ENCODE measurements around the gene MAGI2.

MAGI2 gene

DNA sequence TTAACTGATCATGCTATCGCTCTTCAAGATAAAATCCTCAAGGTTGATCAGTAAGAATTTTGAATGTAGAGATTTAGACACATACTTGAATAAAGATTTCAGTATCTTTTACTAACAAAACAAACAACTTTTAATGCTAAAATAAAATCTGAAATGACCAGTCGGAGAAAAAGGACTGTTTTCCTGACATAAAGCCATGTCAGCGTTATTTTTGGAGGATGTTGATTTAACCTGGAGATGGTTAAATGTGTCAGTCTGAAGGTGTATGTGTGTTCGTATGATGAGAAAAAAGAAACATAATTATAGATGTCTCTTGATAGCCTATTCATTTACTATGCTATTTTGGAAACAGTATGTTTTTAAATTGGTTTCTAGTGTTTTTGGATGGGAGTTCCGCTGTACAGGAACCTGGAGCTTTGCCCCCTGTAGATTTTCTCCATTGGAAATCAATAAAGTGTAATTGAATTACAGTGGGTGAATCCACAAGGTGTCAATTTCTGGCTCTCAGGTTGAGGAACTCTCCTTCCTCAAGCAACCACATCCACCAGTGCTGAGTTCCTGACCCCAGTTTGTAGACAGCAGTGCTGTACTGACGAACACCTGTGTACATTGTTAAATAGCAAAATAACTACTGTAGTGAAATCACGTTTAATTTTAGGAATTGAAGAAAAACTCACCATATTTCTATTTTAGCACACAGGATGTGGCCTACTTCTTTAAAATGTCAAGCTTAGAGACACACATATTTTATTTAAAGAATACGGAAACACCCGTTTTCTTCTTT lies 670.1 kb downstream of the MAGI2 start:
- no peak overlapping the region for H3K9ac ChIP-seq (ENCODE audit: low read length in 2 of 2)
- no peaks in the 10 kb centered on the region for H3K9me3 ChIP-seq (ENCODE audit: control insufficient read depth in 2 of 2, low read length in 2 of 2)
- H3K36me3 ChIP-seq (ENCODE audit: control insufficient read depth in 2 of 2, insufficient read depth in 2 of 2, low read length in 2 of 2) = no peaks in the 10 kb centered on the region
- no peaks in the 10 kb centered on the region for H3K4me1 ChIP-seq (ENCODE audit: control insufficient read depth, insufficient read depth, low read length)
- no peak overlapping the region for H3K4me3 ChIP-seq (ENCODE audit: low read length in 2 of 2)
- no peak overlapping the region for H3K27ac ChIP-seq (ENCODE audit: low read length)
- no peaks in the 10 kb centered on the region for H3K27me3 ChIP-seq (ENCODE audit: control insufficient read depth in 1 of 2, insufficient read depth in 2 of 2, low read length in 2 of 2)

DNA sequence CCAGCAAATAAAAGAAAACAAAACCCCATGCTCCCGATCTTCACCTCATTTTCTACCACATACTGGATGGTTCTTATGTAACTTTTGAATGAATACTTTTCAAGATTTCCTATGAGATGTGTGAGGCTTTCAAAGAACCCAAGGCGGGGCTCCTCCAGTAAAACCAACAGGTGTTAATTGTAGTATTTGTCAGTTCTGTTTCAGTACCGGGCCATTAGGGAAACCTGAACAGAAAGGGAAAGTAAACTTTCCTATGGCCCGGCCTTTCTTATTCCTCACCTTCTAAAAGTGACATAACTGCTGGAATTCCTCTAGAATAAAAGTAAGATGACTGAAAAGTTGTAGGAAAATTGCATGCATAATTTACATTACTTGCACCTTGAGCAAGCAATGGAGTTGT lies 672.9 kb downstream of the MAGI2 start:
- no peaks in the 10 kb centered on the region for H3K27me3 ChIP-seq (ENCODE audit: control insufficient read depth in 1 of 2, insufficient read depth in 2 of 2, low read length in 2 of 2)
- no peak overlapping the region for H3K4me3 ChIP-seq (ENCODE audit: low read length in 2 of 2)
- no peaks in the 10 kb centered on the region for H3K4me1 ChIP-seq (ENCODE audit: control insufficient read depth, insufficient read depth, low read length)
- no peak overlapping the region for H3K9ac ChIP-seq (ENCODE audit: low read length in 2 of 2)
- no peaks in the 10 kb centered on the region for H3K9me3 ChIP-seq (ENCODE audit: control insufficient read depth in 2 of 2, low read length in 2 of 2)
- H3K27ac ChIP-seq (ENCODE audit: low read length) = no peak overlapping the region
- no peaks in the 10 kb centered on the region for H3K36me3 ChIP-seq (ENCODE audit: control insufficient read depth in 2 of 2, insufficient read depth in 2 of 2, low read length in 2 of 2)

GRCh38 chr7:78779788-78780187 lies 673.7 kb downstream of the MAGI2 start:
- no peaks in the 10 kb centered on the region for H3K36me3 ChIP-seq (ENCODE audit: control insufficient read depth in 2 of 2, insufficient read depth in 2 of 2, low read length in 2 of 2)
- no peaks in the 10 kb centered on the region for H3K4me1 ChIP-seq (ENCODE audit: control insufficient read depth, insufficient read depth, low read length)
- H3K9ac ChIP-seq (ENCODE audit: low read length in 2 of 2) = no peak overlapping the region
- no peak overlapping the region for H3K27ac ChIP-seq (ENCODE audit: low read length)
- H3K9me3 ChIP-seq (ENCODE audit: control insufficient read depth in 2 of 2, low read length in 2 of 2) = no peaks in the 10 kb centered on the region
- no peak overlapping the region for H3K4me3 ChIP-seq (ENCODE audit: low read length in 2 of 2)
- H3K27me3 ChIP-seq (ENCODE audit: control insufficient read depth in 1 of 2, insufficient read depth in 2 of 2, low read length in 2 of 2) = no peaks in the 10 kb centered on the region

- Histone ChIP-seq H3K4me1 (ENCODE audit: control insufficient read depth, insufficient read depth, low read length) (no peaks in the 10 kb centered on the region), H3K4me3 (ENCODE audit: low read length in 2 of 2) (no peak overlapping the region), H3K9me3 (ENCODE audit: control insufficient read depth in 2 of 2, low read length in 2 of 2) (no peaks in the 10 kb centered on the region), H3K27me3 (ENCODE audit: control insufficient read depth in 1 of 2, insufficient read depth in 2 of 2, low read length in 2 of 2) (no peaks in the 10 kb centered on the region), H3K9ac (ENCODE audit: low read length in 2 of 2) (no peak overlapping the region), H3K27ac (ENCODE audit: low read length) (no peak overlapping the region), H3K36me3 (ENCODE audit: control insufficient read depth in 2 of 2, insufficient read depth in 2 of 2, low read length in 2 of 2) (no peaks in the 10 kb centered on the region)
These were observed 675.6 kb downstream of the MAGI2 start for GRCh38 chr7:78777829-78778228.

GRCh38 chr7:78770422-78771410 lies 682.8 kb downstream of the MAGI2 start:
- Histone ChIP-seq H3K27me3 (ENCODE audit: control insufficient read depth in 1 of 2, insufficient read depth in 2 of 2, low read length in 2 of 2) (peaks cover 0 to 2% of the 10 kb centered on the region in 2 donors), H3K4me3 (ENCODE audit: low read length in 2 of 2) (peak overlapping the region; percentile 76 to 82), H3K9ac (ENCODE audit: low read length in 2 of 2) (peak overlapping the region; percentile 37 to 58), H3K27ac (ENCODE audit: low read length) (no peak overlapping the region), H3K9me3 (ENCODE audit: control insufficient read depth in 2 of 2, low read length in 2 of 2) (no peaks in the 10 kb centered on the region), H3K4me1 (ENCODE audit: control insufficient read depth, insufficient read depth, low read length) (peaks cover 4% of the 10 kb centered on the region), H3K36me3 (ENCODE audit: control insufficient read depth in 2 of 2, insufficient read depth in 2 of 2, low read length in 2 of 2) (no peaks in the 10 kb centered on the region)

DNA sequence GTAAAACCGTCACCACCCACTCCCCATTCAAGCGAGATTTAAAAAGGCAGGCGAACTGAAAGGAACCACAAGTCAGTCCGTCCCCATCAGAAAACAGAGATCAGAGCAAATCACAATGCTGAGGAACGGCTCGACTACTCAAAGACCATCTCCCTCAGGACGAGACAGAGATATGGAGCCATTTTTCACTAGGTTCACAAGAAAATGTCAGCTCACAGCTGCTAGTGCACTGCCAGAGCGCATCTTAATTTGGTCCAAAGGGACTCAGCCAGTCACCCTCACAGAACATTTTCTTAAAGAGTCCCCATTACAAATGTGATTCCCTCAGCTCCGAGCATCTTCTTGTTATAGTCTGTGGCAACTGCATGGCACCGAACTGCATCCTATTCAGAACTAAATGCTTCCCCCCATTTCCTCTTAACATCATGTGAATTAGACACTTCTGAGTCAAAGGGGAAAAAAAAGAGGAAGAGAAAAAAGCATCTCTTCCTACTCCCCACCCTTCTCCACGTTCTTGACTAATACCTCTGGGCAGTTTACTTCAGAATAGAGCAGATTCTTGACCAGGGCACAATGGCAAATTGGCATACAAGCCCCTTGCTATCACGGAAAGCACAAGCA lies 683.9 kb downstream of the MAGI2 start:
- Histone ChIP-seq H3K36me3 (ENCODE audit: control insufficient read depth in 2 of 2, insufficient read depth in 2 of 2, low read length in 2 of 2) (no peaks in the 10 kb centered on the region), H3K9ac (ENCODE audit: low read length in 2 of 2) (peak overlapping the region; percentile 58 to 64), H3K4me1 (ENCODE audit: control insufficient read depth, insufficient read depth, low read length) (peaks cover 4% of the 10 kb centered on the region), H3K9me3 (ENCODE audit: control insufficient read depth in 2 of 2, low read length in 2 of 2) (no peaks in the 10 kb centered on the region), H3K27ac (ENCODE audit: low read length) (no peak overlapping the region), H3K4me3 (ENCODE audit: low read length in 2 of 2) (peak overlapping the region; percentile 76 to 82), H3K27me3 (ENCODE audit: control insufficient read depth in 1 of 2, insufficient read depth in 2 of 2, low read length in 2 of 2) (peaks cover 0 to 2% of the 10 kb centered on the region in 2 donors)

DNA sequence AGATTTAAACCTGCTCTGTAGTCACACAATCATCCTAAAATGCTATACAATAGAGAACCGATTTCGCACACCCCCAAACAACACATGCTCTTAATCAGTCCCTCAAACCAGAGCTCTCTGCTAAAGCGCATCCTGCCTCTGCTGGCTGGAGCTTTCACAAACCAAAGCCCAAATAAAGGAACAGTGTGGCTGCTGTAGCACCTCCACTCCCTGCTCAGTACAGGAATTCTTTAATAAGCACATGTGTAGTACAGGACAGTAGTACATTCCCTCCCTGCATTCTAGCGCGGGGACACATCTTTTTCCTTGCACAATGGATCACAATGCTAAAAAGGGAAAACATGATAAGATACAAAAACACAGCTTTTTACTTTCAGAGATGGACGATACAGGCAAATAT lies 684.6 kb downstream of the MAGI2 start:
- Histone ChIP-seq H3K27me3 (ENCODE audit: control insufficient read depth in 1 of 2, insufficient read depth in 2 of 2, low read length in 2 of 2) (peaks cover 0 to 2% of the 10 kb centered on the region in 2 donors), H3K9ac (ENCODE audit: low read length in 2 of 2) (peak overlapping the region in 1 of 2 donors; percentile 58), H3K4me3 (ENCODE audit: low read length in 2 of 2) (peak overlapping the region; percentile 76 to 82), H3K36me3 (ENCODE audit: control insufficient read depth in 2 of 2, insufficient read depth in 2 of 2, low read length in 2 of 2) (no peaks in the 10 kb centered on the region), H3K27ac (ENCODE audit: low read length) (no peak overlapping the region), H3K9me3 (ENCODE audit: control insufficient read depth in 2 of 2, low read length in 2 of 2) (no peaks in the 10 kb centered on the region), H3K4me1 (ENCODE audit: control insufficient read depth, insufficient read depth, low read length) (peaks cover 4% of the 10 kb centered on the region)

DNA sequence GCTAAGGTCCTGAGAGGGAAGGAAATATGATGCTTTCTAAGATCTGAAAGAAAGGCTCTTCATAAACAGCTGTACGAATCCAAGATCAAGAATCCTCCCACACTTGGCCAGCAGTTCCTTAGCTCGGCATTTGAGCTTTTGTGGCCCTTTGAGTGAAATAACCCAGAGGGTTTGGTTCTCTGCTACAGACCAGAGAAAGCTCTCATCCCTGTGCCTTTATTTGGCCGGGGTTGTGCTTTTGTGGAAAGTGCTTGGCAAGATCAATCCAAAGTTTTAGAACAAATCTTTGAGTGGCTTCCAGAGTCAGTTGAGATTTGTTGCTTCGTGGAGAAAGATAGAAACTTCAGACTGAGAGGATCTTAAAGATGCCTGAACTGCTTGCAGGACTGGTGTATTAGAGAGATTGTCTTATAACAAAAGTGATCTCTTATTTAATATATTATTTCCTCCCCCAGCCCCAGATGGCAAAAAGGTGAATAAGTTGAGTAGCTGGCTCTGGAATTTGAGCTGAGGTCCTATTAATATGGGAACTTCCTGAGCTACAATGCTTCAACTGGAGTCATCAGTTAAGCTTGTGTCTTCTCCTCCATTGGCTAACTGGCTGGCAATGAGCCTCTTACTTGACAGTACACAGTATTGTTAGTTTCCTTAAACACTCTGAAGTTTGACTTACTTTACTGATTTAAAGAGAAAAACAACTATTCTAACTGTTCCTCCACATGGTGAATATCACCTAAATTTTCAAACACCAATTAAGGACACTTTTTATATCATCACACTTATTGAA lies 687.3 kb downstream of the MAGI2 start:
- H3K27ac ChIP-seq (ENCODE audit: low read length) = no peak overlapping the region

DNA sequence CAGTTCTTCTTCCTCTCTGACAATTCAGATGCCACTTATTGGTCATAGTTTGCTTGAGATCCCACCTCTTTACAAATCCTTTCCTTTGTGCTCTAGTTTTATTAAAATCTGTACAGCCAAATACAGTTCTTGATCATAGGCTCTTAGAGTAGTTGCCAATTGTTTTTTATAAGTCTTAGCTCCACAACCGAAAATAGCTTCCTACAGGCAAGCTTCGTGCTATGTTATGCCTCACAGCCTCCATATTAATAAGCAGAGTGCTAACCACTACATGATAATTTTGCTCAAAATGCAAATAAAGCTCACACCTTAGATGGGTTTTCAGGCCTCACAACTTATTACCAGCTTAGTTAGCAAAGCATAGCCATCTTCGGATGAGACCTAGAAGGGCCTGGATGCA lies 688.9 kb downstream of the MAGI2 start:
- Histone ChIP-seq H3K36me3 (ENCODE audit: control insufficient read depth in 2 of 2, insufficient read depth in 2 of 2, low read length in 2 of 2) (no peaks in the 10 kb centered on the region), H3K9me3 (ENCODE audit: control insufficient read depth in 2 of 2, low read length in 2 of 2) (no peaks in the 10 kb centered on the region), H3K9ac (ENCODE audit: low read length in 2 of 2) (no peak overlapping the region), H3K27me3 (ENCODE audit: control insufficient read depth in 1 of 2, insufficient read depth in 2 of 2, low read length in 2 of 2) (peaks cover 0 to 1% of the 10 kb centered on the region in 2 donors), H3K4me1 (ENCODE audit: control insufficient read depth, insufficient read depth, low read length) (no peaks in the 10 kb centered on the region), H3K27ac (ENCODE audit: low read length) (no peak overlapping the region), H3K4me3 (ENCODE audit: low read length in 2 of 2) (no peak overlapping the region)

More for the DNA sequence above, 687.3 kb downstream of the MAGI2 start:
- Histone ChIP-seq H3K36me3 (ENCODE audit: control insufficient read depth in 2 of 2, insufficient read depth in 2 of 2, low read length in 2 of 2) (no peaks in the 10 kb centered on the region), H3K4me1 (ENCODE audit: control insufficient read depth, insufficient read depth, low read length) (peaks cover 4% of the 10 kb centered on the region), H3K27me3 (ENCODE audit: control insufficient read depth in 1 of 2, insufficient read depth in 2 of 2, low read length in 2 of 2) (peaks cover 0 to 2% of the 10 kb centered on the region in 2 donors), H3K4me3 (ENCODE audit: low read length in 2 of 2) (peak overlapping the region in 1 of 2 donors; percentile 4), H3K9me3 (ENCODE audit: control insufficient read depth in 2 of 2, low read length in 2 of 2) (no peaks in the 10 kb centered on the region), H3K9ac (ENCODE audit: low read length in 2 of 2) (no peak overlapping the region)

DNA sequence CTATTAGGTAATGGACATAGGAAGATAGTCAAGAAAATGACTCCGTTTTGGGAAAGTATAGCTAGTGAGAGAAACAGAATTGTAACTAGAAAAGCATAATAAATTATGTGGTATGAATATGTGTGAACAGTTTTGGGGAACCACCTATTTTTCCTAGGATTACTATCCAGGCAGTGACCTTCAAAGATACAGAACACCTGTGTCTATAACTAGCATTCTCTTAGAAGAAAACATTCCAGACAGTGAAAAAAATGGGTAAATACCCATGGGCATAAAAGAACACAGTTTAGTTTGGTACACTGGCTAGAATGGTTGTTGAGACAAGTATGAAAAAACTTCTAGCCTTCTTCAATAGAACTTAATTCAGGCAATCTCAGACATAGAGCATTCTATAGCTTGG lies 690.8 kb downstream of the MAGI2 start:
- no peaks in the 10 kb centered on the region for H3K27me3 ChIP-seq (ENCODE audit: control insufficient read depth in 1 of 2, insufficient read depth in 2 of 2, low read length in 2 of 2)
- no peak overlapping the region for H3K4me3 ChIP-seq (ENCODE audit: low read length in 2 of 2)
- no peaks in the 10 kb centered on the region for H3K4me1 ChIP-seq (ENCODE audit: control insufficient read depth, insufficient read depth, low read length)
- H3K9ac ChIP-seq (ENCODE audit: low read length in 2 of 2) = no peak overlapping the region
- H3K36me3 ChIP-seq (ENCODE audit: control insufficient read depth in 2 of 2, insufficient read depth in 2 of 2, low read length in 2 of 2) = no peaks in the 10 kb centered on the region
- H3K27ac ChIP-seq (ENCODE audit: low read length) = no peak overlapping the region
- H3K9me3 ChIP-seq (ENCODE audit: control insufficient read depth in 2 of 2, low read length in 2 of 2) = no peaks in the 10 kb centered on the region
